Lower leg skin (tissue), 3 donors: ENCODE measurements around the gene FBXO7.

Experiments
- CTCF ChIP-seq, 3 donors: fragments of 450-650 bp; IDR thresholded peaks; one replicate each; pipeline ENCODE4 v1.5.1; 2016; ENCODE audit warnings: antibody characterized with exemption in 3 of 3, mild to moderate bottlenecking in 3 of 3, moderate library complexity in 2 of 3
- POLR2A ChIP-seq, 2 donors: fragments of 450-650 bp; IDR thresholded peaks; one replicate each; pipeline ENCODE4 v1.6.1; 2016 to 2017; ENCODE audit warnings: antibody characterized with exemption in 2 of 2, mild to moderate bottlenecking in 1 of 2, moderate library complexity in 1 of 2

- no peak for TF ChIP-seq CTCF (IDR thresholded peaks at IDR 0.05)
- TF ChIP-seq POLR2A (IDR thresholded peaks at IDR 0.05) = no peak
Measured at GRCh38 chr22:32542677-32543357, 68.2 kb downstream of the FBXO7 start.
